NCI-H460 (cell line): Measurements from ENCODE around the gene SLC38A1. TPM values are rescaled to one million over a fixed set of nuclear protein-coding genes. Genes with fewer than 3 reads are reported as not detected.

Experiments used
- DNase-seq: peaks from one replicate; pipeline ENCODE4 v3.0.0-alpha.2; 2016; ENCODE audit warnings: low read depth; ENCODE audit errors: extremely low read depth
- total RNA-seq: library from RNA; depleted of rRNA; stranded (reverse); fragments of >200 nt; shearing (Covaris generic); gene quantifications from 2 replicates; pipeline ENCODE4 v1.2.3, GENCODE V29; 2014

SLC38A1 gene
- total RNA-seq, 1 experiment from 2014 or later: 305 TPM

DNA sequence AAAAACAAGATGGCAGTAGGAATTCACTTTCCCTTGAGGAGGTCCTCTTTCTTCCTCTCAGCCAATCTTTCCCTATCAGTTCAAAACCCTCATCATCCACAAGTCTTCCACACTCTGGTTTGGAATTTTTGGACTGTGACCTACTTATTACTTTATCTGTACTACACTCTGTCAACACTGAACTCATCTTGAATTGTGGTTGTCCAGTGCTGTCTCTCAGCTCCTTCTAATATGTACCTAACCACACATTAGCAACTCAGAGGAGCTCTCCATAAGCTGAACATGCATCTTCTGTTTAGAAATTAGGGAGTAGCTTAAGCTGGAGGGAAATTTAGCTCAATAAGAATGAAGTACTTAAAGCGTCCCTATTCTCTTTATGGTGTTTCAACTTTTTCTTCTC is 34.8 kb downstream of the SLC38A1 start:
- DNase-seq: no peak

DNA sequence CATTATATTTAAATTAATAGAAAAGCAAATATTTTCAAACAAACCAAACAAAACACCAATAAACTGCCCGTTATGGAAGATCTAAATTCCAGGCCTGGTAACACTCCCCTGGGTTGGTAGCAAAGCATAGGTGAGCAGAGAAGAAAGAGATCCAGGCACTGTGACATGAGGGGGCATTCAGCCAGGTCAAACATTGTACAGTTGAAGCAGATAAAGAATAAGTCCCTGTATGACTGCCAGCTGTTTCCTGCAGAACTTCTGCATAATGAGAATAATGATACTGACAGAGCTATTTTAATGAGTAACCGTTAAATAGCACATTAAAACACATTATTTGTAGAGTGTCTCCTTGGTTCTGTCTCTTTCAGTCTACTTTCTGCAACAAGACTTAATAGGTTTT is 35.4 kb downstream of the SLC38A1 start:
- no peak for DNase-seq

DNA sequence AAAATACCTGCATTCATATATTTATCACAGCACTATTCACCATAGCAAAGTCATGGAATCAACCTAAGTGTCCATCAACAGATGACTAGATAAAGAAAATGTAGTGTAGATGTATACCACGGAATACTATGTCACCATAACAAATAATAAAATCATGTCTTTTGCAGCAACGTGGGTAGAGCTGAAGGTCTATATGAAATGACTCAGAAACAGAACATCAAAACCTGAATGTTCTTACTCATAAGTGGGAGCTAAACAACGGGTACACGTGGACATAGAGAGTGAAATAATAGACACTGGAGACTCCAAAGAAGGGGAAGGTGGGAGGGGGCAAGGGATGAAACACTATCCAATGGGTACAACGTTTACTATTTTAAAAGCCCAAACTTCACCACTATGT is 37.9 kb downstream of the SLC38A1 start:
- DNase-seq: no peak

DNA sequence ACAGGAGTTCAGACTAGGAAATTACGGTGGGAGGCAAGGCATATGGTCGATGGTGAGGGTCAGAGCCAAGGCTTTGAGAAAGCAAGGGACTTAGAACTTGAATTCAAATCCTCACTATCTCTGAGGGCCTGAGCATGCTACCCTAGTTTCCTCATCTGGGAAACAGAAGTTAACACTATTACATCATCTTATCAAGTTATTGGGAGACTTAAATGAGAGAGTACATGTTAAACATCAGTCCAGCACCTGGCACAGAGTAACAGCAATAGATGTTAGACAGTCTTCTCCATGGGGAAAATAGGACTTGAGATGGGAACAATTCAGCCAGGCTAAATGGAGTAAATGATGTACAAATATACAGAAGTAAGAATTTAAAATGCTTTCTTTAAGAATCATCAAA is 38.5 kb downstream of the SLC38A1 start:
- no peak for DNase-seq

DNA sequence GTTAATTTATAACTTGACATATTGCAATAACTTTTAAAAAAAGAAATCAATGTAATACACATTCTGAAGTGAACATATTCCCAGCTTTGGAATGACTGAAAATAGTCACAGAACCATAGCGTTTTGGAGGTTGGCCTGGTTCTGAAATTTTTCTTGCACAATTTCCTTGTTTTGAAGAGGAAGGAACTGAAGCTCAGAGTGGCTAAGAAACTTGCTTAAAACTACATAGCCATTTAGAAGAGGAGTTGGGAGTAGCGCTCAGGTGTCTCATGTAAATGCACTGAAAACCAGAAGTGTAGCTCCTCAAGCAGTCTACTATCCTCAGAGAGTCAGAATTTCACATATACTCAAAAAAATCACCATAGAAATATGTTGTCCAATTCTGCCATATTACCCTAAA is 41.2 kb downstream of the SLC38A1 start:
- DNase-seq: no peak

DNA sequence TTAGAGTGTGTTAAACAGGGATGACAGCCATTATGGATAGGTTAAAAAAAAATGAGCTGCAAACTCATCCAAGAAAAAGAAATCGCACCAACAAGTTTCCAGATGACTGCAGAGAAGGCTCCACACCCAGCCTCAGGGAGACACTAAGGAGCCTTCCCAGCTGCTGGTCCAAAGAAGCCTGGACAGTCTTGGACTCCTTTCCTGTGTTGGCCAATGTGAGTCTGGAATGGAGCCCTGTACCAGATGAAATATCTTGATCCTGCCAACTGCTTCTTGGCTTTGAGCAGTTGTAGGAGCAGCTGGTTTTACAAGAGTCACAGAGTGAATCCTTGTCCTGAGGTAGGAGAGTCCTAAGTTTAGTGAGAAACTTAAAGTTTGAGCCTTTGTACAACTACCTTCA is 44.5 kb downstream of the SLC38A1 start:
- DNase-seq: no peak

DNA sequence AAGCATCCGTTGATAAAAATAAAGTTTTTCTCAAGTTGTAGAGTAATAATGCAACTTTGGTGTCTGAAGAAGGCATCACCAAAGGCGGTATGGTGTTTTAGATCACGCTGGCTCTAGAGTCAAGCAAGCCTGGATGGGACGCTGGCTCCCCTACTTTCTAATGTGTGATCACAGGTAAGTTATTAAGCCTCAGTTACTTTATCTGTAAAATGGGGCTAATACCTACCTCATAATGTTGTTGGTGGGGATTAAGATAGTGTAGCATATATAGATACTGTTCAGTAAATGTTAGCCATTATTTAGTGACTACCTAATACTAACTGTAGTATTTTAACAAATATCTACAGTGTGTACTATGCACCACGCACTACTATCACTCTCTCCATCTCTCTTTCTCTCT is 45.8 kb downstream of the SLC38A1 start:
- no peak for DNase-seq

DNA sequence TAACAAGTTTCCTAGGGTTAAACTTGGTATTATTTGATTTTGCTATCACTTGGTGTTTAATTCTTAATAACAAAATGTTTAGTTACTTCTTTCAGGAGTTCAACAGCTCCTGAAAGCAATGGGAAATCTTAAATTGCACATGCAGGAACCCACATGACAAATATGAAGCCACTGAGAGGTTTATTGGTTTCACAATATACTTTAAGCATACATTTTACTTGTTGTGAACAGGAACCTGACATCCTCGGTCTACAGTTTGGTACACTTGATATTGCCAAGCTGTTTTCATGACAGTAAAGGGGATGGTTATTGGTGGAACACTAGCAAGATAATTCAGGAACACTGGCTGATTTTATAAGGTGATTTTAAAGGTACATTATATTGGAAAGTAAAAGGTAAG is 46.2 kb downstream of the SLC38A1 start:
- no peak for DNase-seq

DNA sequence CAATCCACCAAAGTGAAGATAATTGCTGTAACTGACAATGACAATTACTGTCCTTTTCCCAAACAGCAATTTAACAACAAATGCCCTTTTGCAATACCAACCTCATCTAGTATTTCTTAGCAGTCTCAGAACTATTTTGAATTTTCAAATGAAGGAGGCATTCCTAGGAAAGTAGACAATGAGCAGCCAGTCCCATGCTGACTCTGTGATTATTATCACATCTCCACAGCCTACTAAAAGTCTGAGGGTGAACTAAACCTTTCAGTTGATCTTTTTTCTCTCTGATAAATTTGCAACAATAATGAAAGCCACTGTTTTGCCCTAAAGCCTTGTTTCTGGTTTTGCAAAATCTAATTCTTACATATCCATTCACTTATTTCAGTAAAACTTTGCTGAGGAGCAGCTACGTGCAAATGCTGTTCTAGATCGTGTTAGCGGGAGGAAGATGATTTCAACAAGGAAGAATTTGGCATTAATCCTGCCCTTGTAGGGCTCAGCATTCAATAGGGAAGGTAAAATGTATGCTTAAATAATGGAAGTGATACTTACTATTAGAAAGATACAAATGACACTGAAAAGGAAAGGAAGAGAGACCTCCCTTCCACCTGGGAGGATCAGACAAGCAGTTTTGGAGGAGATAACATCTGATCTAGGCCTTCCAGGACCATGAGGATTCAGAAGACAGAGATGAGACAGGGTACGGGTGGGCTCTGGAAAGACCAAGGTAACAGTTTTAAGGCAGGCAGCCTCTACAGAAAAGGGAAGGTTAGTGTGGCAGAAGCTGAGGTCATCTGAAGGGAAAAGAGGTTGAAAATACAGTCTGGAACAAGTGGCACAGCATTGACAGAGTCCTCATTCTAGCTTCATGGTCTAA is 47.4 kb downstream of the SLC38A1 start:
- DNase-seq: no peak

DNA sequence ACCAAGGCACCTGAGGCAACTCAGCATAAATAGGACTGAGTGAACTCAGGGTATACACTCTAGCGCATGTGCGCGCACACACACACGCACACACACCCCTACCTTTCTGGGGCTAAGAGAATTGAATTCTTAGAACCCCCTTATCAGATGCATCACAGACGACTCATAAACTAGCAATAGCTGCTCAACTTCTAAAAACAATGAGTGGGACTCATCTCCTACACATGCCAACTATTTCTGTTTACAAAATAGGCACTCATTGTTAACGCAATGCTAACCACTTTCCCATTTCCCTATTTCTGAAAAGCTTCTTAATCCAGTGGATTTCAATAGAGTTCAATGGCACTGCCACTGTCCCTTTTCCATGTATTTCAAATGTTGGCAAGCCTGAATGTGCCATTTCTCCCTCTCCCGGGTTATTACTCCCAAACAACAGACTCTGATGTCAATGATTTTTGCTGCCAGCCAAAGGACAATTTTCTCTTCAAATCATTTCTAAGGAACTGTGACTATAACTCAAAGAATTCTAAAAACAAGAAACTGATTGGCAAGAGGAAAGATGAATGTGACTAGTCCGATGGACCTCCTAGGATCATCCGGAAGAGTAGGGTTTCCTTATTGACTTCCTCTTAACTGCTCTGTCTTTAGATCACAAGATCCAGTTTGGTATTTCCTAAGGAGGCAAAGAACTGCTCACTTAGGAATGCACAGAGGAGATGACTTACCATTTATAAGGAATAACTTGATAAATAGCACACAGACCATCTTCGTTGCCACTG is 48.8 kb downstream of the SLC38A1 start:
- no peak for DNase-seq

DNA sequence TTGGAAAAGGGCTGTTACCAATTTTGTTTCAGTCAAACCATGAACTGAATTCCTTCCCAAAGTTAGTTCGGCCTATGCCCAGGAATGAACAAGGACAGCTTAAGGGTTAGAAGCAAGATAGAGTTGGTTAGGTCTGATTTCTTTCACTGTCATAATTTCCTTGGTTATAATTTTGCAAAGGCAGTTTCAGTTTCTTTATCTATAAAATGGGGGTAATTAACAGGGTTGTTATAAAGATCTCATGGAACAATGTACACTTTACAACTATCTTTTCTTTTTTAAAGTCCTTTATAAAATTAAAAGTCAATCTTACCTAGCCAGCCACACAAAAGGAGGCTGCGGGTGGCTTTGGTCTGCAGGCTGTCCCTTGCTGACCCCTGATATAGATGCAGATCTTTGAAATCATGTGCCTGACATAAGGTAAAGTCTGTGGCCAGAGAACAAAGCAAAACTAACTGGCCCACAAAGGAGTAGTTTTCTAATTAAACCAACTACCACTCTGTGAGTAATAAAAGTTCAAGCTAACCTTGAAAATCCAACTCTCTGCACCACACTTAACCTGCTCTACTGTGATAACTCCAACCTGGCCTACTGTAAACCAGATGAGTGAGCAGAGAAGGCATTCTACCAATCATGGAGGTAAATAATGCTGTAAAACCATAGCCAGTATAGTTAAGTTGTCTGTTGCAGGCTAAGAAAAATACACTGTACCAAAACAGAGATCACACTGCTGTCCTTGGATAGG is 49.5 kb downstream of the SLC38A1 start:
- no peak for DNase-seq

DNA sequence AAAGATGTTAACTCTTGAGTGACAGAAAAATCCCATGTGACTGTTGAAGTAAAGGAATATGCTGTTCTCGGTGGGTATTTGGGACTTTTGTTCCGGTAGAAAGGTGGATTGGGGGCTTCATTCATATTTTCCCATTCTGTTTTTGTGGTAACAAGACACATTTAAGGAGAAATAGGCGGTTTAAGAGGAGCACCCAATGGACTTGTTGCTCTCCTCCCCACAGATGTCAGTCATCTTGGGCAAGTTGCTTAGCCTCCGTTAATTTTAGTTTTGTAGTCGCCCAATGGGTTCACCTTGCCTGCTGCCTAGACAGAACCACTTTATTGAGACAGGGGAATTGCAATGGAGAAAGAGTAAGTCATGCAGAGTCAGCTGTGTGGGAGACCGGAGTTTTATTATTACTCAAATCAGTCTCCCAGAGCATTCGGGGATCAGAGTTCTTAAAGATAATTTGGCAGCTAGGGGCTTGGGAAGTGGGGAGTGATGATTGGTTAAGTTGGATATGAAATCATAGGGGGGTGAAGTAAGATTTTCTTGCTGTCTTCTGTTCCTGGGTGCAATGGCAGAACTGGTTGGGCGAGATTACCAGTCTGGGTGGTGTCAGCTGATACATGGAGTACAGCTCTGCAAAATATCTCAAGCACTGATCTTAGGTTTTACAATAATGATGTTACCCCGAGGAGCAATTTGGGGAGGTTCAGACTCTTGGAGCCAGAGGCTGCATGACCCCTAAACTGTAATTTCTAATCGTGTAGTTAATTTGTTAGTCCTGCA is 50.3 kb downstream of the SLC38A1 start:
- no peak for DNase-seq

DNA sequence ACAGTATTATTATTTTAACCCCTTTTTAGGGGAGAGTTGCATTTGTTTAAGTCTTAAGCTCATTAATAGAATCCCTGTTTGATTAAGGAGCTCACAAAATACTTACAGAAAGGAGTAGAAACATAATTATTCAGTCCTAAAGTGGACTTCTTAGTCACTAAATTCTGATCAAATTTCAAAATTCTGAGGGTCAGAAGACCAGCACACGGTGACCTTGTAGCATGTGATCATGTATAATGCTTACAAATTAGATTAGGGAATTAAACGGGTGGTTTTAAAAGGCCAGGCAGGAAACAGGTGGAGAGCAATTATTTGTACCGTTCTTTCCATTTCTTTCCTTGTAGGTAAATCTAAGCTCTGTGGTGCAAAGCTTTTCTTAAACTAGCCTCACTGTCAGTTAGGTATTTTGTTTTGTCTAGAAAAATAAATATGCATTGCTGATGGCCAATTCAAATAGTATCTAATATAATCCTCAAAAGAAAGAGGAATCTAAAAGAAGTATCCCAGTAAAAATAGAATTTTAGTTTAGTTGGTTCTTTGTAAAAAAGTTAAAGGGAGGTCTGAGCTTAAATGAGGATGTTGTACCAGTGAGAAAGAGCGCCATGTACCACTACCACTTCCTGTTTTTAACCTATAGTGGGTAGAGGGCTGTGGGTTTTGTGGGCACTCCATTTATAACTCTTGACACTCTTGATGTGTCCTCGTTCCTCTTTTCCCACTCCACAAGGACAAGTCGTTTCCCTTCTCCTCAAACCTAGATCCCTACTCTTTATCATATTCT is 51.1 kb downstream of the SLC38A1 start:
- no peak for DNase-seq

DNA sequence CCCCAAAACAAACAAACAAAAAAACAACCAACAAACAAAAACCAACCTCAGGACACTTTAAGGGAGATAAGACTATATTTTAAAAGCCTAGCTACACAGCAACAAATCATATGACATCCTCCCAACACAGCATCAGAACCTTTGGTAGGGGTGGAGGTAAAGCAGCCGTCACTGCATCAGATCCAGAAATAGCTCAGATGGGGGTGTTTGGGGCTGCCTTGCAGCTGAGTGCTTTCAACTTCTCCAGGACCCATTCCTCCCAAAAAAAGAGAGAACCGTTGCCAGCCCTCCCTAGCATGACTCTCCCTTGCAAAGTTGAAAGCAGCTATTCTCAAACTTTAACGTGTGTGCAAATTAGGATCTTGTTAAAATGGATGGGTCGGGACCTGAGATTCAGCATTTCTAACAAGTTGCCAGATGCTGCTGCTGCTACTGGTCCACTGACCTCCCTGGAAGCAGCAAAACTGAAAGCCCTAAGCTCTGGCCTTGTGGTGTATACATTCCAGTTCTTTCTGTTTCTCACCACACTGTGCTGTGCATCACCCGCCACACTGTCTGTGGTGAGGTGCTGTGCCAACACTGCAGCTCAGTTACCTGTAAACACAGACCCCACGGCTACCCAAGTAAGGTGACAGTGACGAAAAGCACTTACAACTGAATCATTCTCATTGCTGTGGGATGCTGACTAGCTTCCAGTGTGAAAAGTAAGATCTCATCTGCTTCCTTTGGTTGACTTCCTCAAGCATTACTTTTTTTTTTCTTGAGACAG is 54.0 kb downstream of the SLC38A1 start:
- no peak for DNase-seq

DNA sequence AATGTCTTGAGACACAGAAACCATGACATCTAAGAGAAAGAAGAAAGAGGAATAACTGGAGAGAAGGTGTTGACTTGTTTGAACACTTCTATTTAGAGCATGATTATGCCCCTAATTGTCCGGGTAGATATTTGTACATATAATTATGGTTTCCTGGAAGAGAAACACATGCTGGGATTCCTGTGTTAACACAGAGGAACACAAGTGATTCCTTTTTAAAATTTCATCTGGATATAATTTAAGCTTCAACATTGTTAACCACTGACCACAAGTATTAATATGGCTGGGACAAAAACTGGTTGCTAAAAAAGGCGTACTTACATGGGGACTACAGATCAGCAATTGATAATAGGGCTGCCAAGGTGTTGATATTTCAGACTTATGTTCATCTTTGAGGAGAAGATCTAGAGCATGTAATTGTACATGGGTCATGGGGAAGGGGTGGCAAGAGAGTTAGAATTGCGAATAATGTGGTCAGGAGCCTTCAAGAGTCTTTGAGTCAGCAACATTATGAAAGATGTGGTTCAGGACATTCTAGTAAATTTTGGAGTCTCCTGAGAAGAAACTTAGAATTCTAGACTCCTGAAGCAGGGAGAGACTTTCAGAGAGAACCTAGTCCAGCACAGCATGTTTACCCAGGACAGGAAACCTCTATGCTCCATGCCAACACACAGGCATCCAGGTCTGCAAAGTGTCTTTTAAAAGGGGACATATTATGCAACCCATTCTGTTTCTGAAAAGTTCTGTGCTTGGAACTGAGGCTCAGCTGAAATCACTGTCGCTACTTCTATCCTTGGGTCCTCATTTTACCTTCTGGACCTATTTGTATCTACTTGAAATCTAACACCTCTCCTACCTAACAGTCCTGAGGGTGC is 56.5 kb downstream of the SLC38A1 start:
- no peak for DNase-seq

DNA sequence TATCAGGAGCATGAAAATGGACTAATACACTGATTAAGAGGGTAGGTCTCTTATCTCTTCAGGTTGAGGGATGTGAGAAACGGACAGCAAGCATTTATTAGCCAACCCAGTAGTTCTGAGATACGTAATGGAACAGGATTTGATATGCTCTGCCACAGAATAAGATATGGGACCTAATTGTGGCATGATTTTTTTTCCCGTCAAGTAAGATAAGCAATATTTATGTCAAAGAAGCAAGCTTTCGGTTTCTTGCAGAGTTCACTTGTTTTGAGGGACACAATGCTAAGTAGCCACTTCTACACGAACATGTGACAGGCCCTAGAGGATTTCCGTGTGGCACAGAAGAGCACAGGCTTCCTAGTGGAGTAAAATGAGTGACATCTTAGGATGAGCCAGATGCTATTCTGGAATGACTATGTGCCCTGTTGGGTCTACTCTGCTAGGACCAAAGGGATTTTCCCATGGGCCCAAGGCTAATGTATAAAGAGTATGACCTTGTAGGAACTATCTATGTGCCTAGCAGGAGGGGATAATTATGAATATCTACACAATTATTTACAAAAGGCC is 57.9 kb downstream of the SLC38A1 start:
- DNase-seq: no peak
